Common myeloid progenitor, CD34-positive (primary cell): Measurements from ENCODE around the gene ZC3H10.
A peak's percentile ranks its signal among the peaks of the same experiment; 100 is the strongest.
"Not testable (repeated sequence)": the region's sequence is repeated elsewhere in the genome, so short reads cannot be mapped to it uniquely, and the experiment has no call there.

ENCODE experiments used
- CTCF ChIA-PET: fragments of 350-600 bp; sonication (Branson Sonifier 250); formaldehyde crosslinking; loops from one replicate; lab custom pipeline; 2021; ENCODE audit warnings: antibody characterized with exemption; lab: Charles Lee
- POLR2A ChIA-PET: fragments of 350-600 bp; sonication (Branson Sonifier 250); formaldehyde crosslinking; loops from one replicate; lab custom pipeline; 2021; ENCODE audit warnings: antibody characterized with exemption; lab: Charles Lee
- DNase-seq, 3 donors: peaks; one replicate each; pipeline versions ENCODE4 v3.0.0 to v3.0.0-alpha.2; 2013
- H3K27ac ChIP-seq, 2 experiments: 1 replicate in 1 of 2; 2 replicates in 1 of 2; pipeline ENCODE4 v1.7.0; 2013; ENCODE audit warnings: inconsistent platforms in 2 of 2, low read length in 2 of 2, mild to moderate bottlenecking in 2 of 2, low read depth in 1 of 2, moderate library complexity in 1 of 2; ENCODE audit not compliant: severe bottlenecking in 2 of 2, insufficient read depth in 1 of 2, poor library complexity in 1 of 2
- H3K27me3 ChIP-seq, 5 experiments: replicated peaks in 2 of 5; 1 replicate in 3 of 5; 2 replicates in 2 of 5; pipeline versions ENCODE4 v1.6.1 to v1.7.0; 2013; ENCODE audit warnings: low read length in 4 of 5, mild to moderate bottlenecking in 2 of 5, moderate library complexity in 2 of 5, inconsistent platforms in 1 of 5; ENCODE audit not compliant: insufficient read depth in 5 of 5, control insufficient read depth in 4 of 5
- H3K36me3 ChIP-seq, 4 experiments: 1 replicate in 2 of 4; 2 replicates in 2 of 4; pipeline versions ENCODE4 v1.6.1 to v1.7.0; 2013; ENCODE audit warnings: low read length in 3 of 4, control low read depth in 1 of 4, mild to moderate bottlenecking in 1 of 4; ENCODE audit not compliant: control insufficient read depth in 4 of 4, insufficient read depth in 4 of 4
- H3K4me1 ChIP-seq, 4 experiments: 1 replicate in 3 of 4; 2 replicates in 1 of 4; pipeline versions ENCODE4 v1.6.1 to v1.7.1; 2013; ENCODE audit warnings: low read length in 3 of 4, mild to moderate bottlenecking in 3 of 4, control low read depth in 1 of 4, inconsistent platforms in 1 of 4, moderate library complexity in 1 of 4; ENCODE audit not compliant: control insufficient read depth in 4 of 4, insufficient read depth in 4 of 4; ENCODE audit errors: control extremely low read depth in 1 of 4
- H3K4me3 ChIP-seq, 7 experiments: 1 replicate in 4 of 7; 2 replicates in 3 of 7; pipeline versions ENCODE4 v1.5.1 to v1.7.0; 2013; ENCODE audit warnings: mild to moderate bottlenecking in 7 of 7, low read length in 6 of 7, moderate library complexity in 6 of 7, inconsistent platforms in 2 of 7, low read depth in 2 of 7, control low read depth in 1 of 7; ENCODE audit not compliant: insufficient read depth in 4 of 7, control insufficient read depth in 1 of 7; ENCODE audit errors: extremely low read depth in 1 of 7
- H3K9me3 ChIP-seq, 5 experiments: 1 replicate in 4 of 5; 2 replicates in 1 of 5; pipeline versions ENCODE4 v1.6.1 to v1.7.1; 2013; ENCODE audit warnings: low read length in 4 of 5, mild to moderate bottlenecking in 2 of 5, inconsistent platforms in 1 of 5, low read depth in 1 of 5, moderate library complexity in 1 of 5; ENCODE audit not compliant: control insufficient read depth in 4 of 5, insufficient read depth in 2 of 5; ENCODE audit errors: control extremely low read depth in 1 of 5
- WGBS: methylation state at CpG from one replicate; pipeline ENCODE4 v1.1.5; 2013; ENCODE audit not compliant: insufficient coverage; 5-methylcytosine and 5-hydroxymethylcytosine counted together

The ZC3H10 gene

GRCh38 chr12:56116267-56117081, 1.6 kb upstream of the ZC3H10 start, which contains the start of gene RPL41:
Gene RPL41, plus strand, starts transcription at chr12:56116633.
- Histone ChIP-seq H3K4me1 (peaks cover 13 to 34% (median 23%) of the 10 kb centered on the region in 4 experiments), H3K27ac (peak within 1 kb of the TSS; percentile 86 to 94), H3K4me3 (peak within 1 kb of the TSS; percentile 62 to 100 (median 90)), H3K9me3 (no peaks in the 10 kb centered on the region), H3K27me3 (no peaks in the 10 kb centered on the region), H3K36me3 (peaks cover 0 to 50% (median 29%) of the 10 kb centered on the region in 4 experiments)
- peak; percentile 94 to 97 (median 96) for DNase-seq
- ChIA-PET POLR2A (interaction anchor here (0.5 to 4.4 kb wide), 8 partner anchors 12 to 187 kb away, joined by 3 to 35 read pairs (median 3); partner anchors contain the start of genes ESYT1, PA2G4 and SMARCC2), CTCF (interaction anchor here (0.7 to 5.9 kb wide), 7 partner anchors 8 to 142 kb away, joined by 3 to 39 read pairs (median 4); partner anchors contain the start of genes ANKRD52, ESYT1, PA2G4 and RNF41)
- 0% methylated on average over 25 of the region's 34 CpGs for WGBS

- 0% methylated on average over 4 of the region's 16 CpGs for WGBS
- Histone ChIP-seq H3K36me3 (peaks cover 0 to 51% (median 30%) of the 10 kb centered on the region in 4 experiments), H3K4me1 (peaks cover 13 to 34% (median 23%) of the 10 kb centered on the region in 4 experiments), H3K4me3 (peak overlapping the region; percentile 62 to 100 (median 90)), H3K27ac (peak overlapping the region; percentile 86 to 94)
- CTCF ChIA-PET = interaction anchor here (0.7 to 12.4 kb wide), 9 partner anchors 9 to 141 kb away, joined by 3 to 198 read pairs (median 32); partner anchors contain the start of genes ANKRD52, ESYT1, PA2G4 and RNF41
- not testable (repeated sequence) for H3K9me3 ChIP-seq, H3K27me3 ChIP-seq, DNase-seq
- POLR2A ChIA-PET = interaction anchor here (0.5 to 4.4 kb wide), 5 partner anchors 11 to 72 kb away, joined by 3 to 35 read pairs (median 3); partner anchors contain the start of genes ESYT1, PA2G4 and SMARCC2
Measured at GRCh38 chr12:56117082-56117706, 872 bp upstream of the ZC3H10 start.

GRCh38 chr12:56118688-56119357, 757 bp downstream of the ZC3H10 start:
- CTCF ChIA-PET = interaction anchor here (0.7 to 12.4 kb wide), 24 partner anchors 9 to 345 kb away, joined by 3 to 198 read pairs (median 4); partner anchors contain the start of genes CS, ESYT1, MYL6B and PA2G4
- no peak for DNase-seq
- 1% methylated on average over 9 of the region's 13 CpGs for WGBS
- Histone ChIP-seq H3K27me3 (no peaks in the 10 kb centered on the region), H3K27ac (peak overlapping the region; percentile 59 to 94), H3K9me3 (no peaks in the 10 kb centered on the region), H3K4me1 (peaks cover 13 to 36% (median 23%) of the 10 kb centered on the region in 4 experiments), H3K4me3 (peak overlapping the region; percentile 74 to 100 (median 90)), H3K36me3 (peaks cover 2 to 39% (median 19%) of the 10 kb centered on the region in 4 experiments)
- POLR2A ChIA-PET = interaction anchor here (0.6 to 4.4 kb wide), 8 partner anchors 9 to 234 kb away, joined by 3 to 35 read pairs (median 6); partner anchors contain the start of genes ESYT1, PA2G4 and SMARCC2

- Histone ChIP-seq H3K27ac (peak overlapping the region in 1 of 2 experiments; percentile 94), H3K9me3 (no peaks in the 10 kb centered on the region), H3K4me3 (peak overlapping the region in 6 of 7 experiments; percentile 34 to 100 (median 90)), H3K4me1 (peaks cover 13 to 42% (median 27%) of the 10 kb centered on the region in 4 experiments), H3K36me3 (peaks cover 2 to 37% (median 19%) of the 10 kb centered on the region in 4 experiments), H3K27me3 (no peaks in the 10 kb centered on the region)
- 0% methylated on average over 2 of the region's 2 CpGs for WGBS
- ChIA-PET CTCF (interaction anchor here (0.8 to 12.4 kb wide), 25 partner anchors 9 to 345 kb away, joined by 3 to 198 read pairs (median 5); partner anchors contain the start of genes ANKRD52, ESYT1, RNF41 and SMARCC2), POLR2A (interaction anchor here (1.7 kb wide), 1 partner anchor 70 kb away, joined by 13 read pairs; the partner anchor contains the start of gene SMARCC2)
- DNase-seq = peak; percentile 80 to 86 (median 84)
Measured at GRCh38 chr12:56119361-56119796, 1.3 kb downstream of the ZC3H10 start.

- ChIA-PET POLR2A (no interaction called here), CTCF (interaction anchor here (0.6 to 12.4 kb wide), 27 partner anchors 8 to 344 kb away, joined by 3 to 198 read pairs (median 4); partner anchors contain the start of genes ANKRD52, ESYT1, RNF41 and SMARCC2)
- H3K36me3 ChIP-seq = peaks cover 2 to 36% (median 19%) of the 10 kb centered on the region in 4 experiments
- peak overlapping the region in 1 of 2 experiments; percentile 94 for H3K27ac ChIP-seq
- H3K4me1 ChIP-seq = peaks cover 18 to 50% (median 36%) of the 10 kb centered on the region in 4 experiments
- WGBS = 97% methylated on average over 17 of the region's 17 CpGs
- no peaks in the 10 kb centered on the region for H3K9me3 ChIP-seq
- no peak overlapping the region for H3K4me3 ChIP-seq
- H3K27me3 ChIP-seq = no peaks in the 10 kb centered on the region
- no peak for DNase-seq
Measured at GRCh38 chr12:56120158-56120846, 2.2 kb downstream of the ZC3H10 start.
